WERI-Rb-1 (cell line): ENCODE results near the gene SEMA3G.

ENCODE experiments used
- DNase-seq: peaks from one replicate; pipeline ENCODE4 v3.0.0-alpha.2; 2020
- H3K27ac ChIP-seq: fragments of 250-450 bp; sonication (Bioruptor Pico); 2 replicates; pipeline ENCODE4 v1.5.1; 2020; ENCODE audit warnings: mild to moderate bottlenecking, moderate library complexity
- H3K27me3 ChIP-seq: fragments of 250-450 bp; sonication (Bioruptor Pico); 2 replicates; pipeline ENCODE4 v1.5.1; 2021; ENCODE audit warnings: mild to moderate bottlenecking, low read depth, moderate library complexity; ENCODE audit not compliant: insufficient read depth, severe bottlenecking
- H3K36me3 ChIP-seq: fragments of 250-450 bp; sonication (Bioruptor Pico); 2 replicates; pipeline ENCODE4 v1.5.1; 2020; ENCODE audit warnings: mild to moderate bottlenecking, moderate library complexity
- H3K4me3 ChIP-seq: 2 replicates; pipeline ENCODE4 v1.5.1; 2011; ENCODE audit warnings: low read depth, mild to moderate bottlenecking, control low read depth, low read length
- H3K9me3 ChIP-seq: fragments of 250-450 bp; sonication (Bioruptor Pico); 2 replicates; pipeline ENCODE4 v1.5.1; 2021; ENCODE audit warnings: mild to moderate bottlenecking, moderate library complexity; ENCODE audit not compliant: severe bottlenecking
- CTCF ChIP-seq: IDR thresholded peaks from 2 replicates; pipeline ENCODE4 v1.5.1; 2011; ENCODE audit warnings: low read depth, mild to moderate bottlenecking, control low read depth, inconsistent platforms, low read length

Gene SEMA3G

GRCh38 chr3:52456169-52456799 is 11.4 kb upstream of the SEMA3G start:
- H3K4me3 ChIP-seq = peak overlapping the region; percentile 93
- peak overlapping the region; percentile 94 for H3K27ac ChIP-seq
- no peak for TF ChIP-seq CTCF
- peak; percentile 32 for DNase-seq
- peaks cover 49% of the 10 kb centered on the region for H3K36me3 ChIP-seq
- no peaks in the 10 kb centered on the region for H3K27me3 ChIP-seq
- no peaks in the 10 kb centered on the region for H3K9me3 ChIP-seq

GRCh38 chr3:52455283-52456168 is 10.6 kb upstream of the SEMA3G start, which contains the start of gene NISCH:
Gene NISCH, plus strand, starts transcription at chr3:52455604. Its CDS starts 38 bp downstream, at chr3:52455642.
- peaks cover 42% of the 10 kb centered on the region for H3K36me3 ChIP-seq
- H3K9me3 ChIP-seq = no peaks in the 10 kb centered on the region
- H3K4me3 ChIP-seq = peak within 1 kb of the TSS; percentile 93
- no peak for TF ChIP-seq CTCF
- peak; percentile 91 for DNase-seq
- no peaks in the 10 kb centered on the region for H3K27me3 ChIP-seq
- peak within 1 kb of the TSS; percentile 94 for H3K27ac ChIP-seq

GRCh38 chr3:52454938-52455282 is 10.0 kb upstream of the SEMA3G start:
- H3K36me3 ChIP-seq = peaks cover 36% of the 10 kb centered on the region
- H3K9me3 ChIP-seq = no peaks in the 10 kb centered on the region
- peak overlapping the region; percentile 94 for H3K27ac ChIP-seq
- peak overlapping the region; percentile 45 for H3K4me3 ChIP-seq
- no peaks in the 10 kb centered on the region for H3K27me3 ChIP-seq
- TF ChIP-seq CTCF = no peak
- no peak for DNase-seq

- Histone ChIP-seq H3K27me3 (no peaks in the 10 kb centered on the region), H3K36me3 (peaks cover 31% of the 10 kb centered on the region), H3K9me3 (no peaks in the 10 kb centered on the region), H3K4me3 (no peak overlapping the region), H3K27ac (peak overlapping the region; percentile 94)
- no peak for TF ChIP-seq CTCF
- no peak for DNase-seq
Measured at GRCh38 chr3:52454250-52454937, 9.5 kb upstream of the SEMA3G start.

- no peaks in the 10 kb centered on the region for H3K27me3 ChIP-seq
- H3K4me3 ChIP-seq = no peak within 1 kb of the TSS; the same call in 1 of the 2 replicates
- TF ChIP-seq CTCF = no peak
- peak; percentile 43 for DNase-seq
- H3K9me3 ChIP-seq = no peaks in the 10 kb centered on the region
- H3K36me3 ChIP-seq = peaks cover 23% of the 10 kb centered on the region
- H3K27ac ChIP-seq = peak within 1 kb of the TSS; percentile 94
Measured at GRCh38 chr3:52453496-52454249, 8.8 kb upstream of the SEMA3G start, which contains the start of gene TNNC1. Gene TNNC1, minus strand, starts transcription at chr3:52454041. Its CDS starts 26 bp downstream, at chr3:52454015.
